Kidney epithelial cell (primary cell): ENCODE data around the gene HOXC9. TPM values are rescaled to one million over a fixed set of nuclear protein-coding genes. Genes with fewer than 3 reads are reported as not detected.

Experiments used
- DNase-seq: peaks from one replicate; pipeline ENCODE4 v3.0.0-alpha.2; 2010; ENCODE audit warnings: low read depth
- H3K27me3 ChIP-seq: 2 replicates; pipeline ENCODE4 v1.6.0; 2011; ENCODE audit warnings: low read length; ENCODE audit not compliant: control insufficient read depth, insufficient read depth
- H3K36me3 ChIP-seq: 2 replicates; pipeline ENCODE4 v1.5.1; 2011; ENCODE audit warnings: low read length; ENCODE audit not compliant: control insufficient read depth, insufficient read depth
- H3K4me3 ChIP-seq: 2 replicates; pipeline ENCODE4 v1.5.1; 2011; ENCODE audit warnings: low read depth, mild to moderate bottlenecking, control low read depth, low read length
- total RNA-seq: library from RNA; depleted of rRNA; stranded (reverse); fragments of >200 nt; gene quantifications from 2 replicates; pipeline ENCODE4 v1.2.3, GENCODE V29; 2015
- TF ChIP-seq, protein P1 (sequence below): IDR thresholded peaks from 2 replicates; pipeline ENCODE4 v1.5.1; 2011; ENCODE audit warnings: mild to moderate bottlenecking, moderate library complexity, low read length, control low read depth, inconsistent platforms; ENCODE audit not compliant: insufficient read depth, poor library complexity, severe bottlenecking

The HOXC9 gene
- total RNA-seq, 1 donor from 2014 or later: 12.3 TPM

DNA sequence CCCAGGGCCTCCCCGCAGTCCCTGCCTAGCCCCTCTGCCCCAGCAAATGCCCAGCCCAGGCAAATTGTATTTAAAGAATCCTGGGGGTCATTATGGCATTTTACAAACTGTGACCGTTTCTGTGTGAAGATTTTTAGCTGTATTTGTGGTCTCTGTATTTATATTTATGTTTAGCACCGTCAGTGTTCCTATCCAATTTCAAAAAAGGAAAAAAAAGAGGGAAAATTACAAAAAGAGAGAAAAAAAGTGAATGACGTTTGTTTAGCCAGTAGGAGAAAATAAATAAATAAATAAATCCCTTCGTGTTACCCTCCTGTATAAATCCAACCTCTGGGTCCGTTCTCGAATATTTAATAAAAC is 30.5 kb downstream of the HOXC9 start:
- Histone ChIP-seq H3K36me3 (no peaks in the 10 kb centered on the region), H3K4me3 (no peak overlapping the region), H3K27me3 (peaks cover 27% of the 10 kb centered on the region)
- DNase-seq: no peak
- TF ChIP-seq, protein P1, sequence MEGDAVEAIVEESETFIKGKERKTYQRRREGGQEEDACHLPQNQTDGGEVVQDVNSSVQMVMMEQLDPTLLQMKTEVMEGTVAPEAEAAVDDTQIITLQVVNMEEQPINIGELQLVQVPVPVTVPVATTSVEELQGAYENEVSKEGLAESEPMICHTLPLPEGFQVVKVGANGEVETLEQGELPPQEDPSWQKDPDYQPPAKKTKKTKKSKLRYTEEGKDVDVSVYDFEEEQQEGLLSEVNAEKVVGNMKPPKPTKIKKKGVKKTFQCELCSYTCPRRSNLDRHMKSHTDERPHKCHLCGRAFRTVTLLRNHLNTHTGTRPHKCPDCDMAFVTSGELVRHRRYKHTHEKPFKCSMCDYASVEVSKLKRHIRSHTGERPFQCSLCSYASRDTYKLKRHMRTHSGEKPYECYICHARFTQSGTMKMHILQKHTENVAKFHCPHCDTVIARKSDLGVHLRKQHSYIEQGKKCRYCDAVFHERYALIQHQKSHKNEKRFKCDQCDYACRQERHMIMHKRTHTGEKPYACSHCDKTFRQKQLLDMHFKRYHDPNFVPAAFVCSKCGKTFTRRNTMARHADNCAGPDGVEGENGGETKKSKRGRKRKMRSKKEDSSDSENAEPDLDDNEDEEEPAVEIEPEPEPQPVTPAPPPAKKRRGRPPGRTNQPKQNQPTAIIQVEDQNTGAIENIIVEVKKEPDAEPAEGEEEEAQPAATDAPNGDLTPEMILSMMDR: no peak

DNA sequence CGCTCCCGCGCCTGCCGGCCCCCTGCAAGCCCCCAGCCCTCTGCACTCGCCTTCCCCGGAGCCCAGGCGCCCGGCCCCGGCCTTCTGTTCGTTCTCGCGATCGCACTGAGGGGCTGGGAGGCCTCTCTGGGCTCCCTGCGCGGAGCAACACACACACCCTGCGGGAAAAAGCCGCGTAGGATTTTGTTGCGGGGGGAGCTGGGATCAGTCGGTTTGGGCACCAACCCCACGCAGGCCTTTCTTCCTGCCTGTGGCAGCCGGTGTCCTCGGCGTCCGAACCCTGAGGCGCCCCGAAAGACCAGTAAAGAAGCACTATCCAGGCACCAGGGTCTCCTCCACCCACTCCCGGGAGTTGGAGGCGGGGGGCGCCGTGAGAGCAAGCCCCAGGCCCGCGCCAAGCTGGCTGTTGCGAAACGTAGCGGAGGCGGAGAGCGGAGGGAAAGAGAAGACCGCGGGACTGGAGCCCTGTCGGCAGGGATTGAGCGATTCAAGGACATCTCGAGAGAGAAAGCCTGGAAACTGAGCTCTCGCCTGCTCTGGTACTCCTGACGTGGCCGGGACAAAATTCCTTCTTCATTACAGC is 31.0 kb downstream of the HOXC9 start:
- Histone ChIP-seq H3K4me3 (no peak overlapping the region), H3K36me3 (no peaks in the 10 kb centered on the region), H3K27me3 (peaks cover 27% of the 10 kb centered on the region)
- DNase-seq: no peak
- TF ChIP-seq, protein P1: no peak

DNA sequence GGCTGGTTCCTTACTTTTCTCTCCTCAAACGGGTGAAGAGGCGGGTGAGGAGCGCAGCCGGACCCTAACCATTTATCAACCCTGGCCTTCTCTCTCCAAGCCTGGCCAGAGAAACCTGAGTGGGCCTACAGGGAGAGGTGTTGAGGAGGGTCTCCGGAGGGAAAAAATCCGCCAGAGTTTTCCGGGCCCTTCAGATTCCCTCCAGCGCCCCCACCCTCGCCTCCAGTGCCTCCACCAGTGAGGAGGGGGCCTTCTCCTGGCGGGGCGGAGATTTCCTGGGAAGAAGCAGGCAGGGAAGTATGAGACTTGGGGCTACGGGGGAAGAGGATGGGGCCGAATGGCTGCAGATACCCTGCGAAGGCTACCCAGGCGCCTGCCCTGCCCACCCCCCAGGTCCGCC is 31.5 kb downstream of the HOXC9 start:
- TF ChIP-seq, protein P1: no peak
- no peak for DNase-seq
- H3K36me3 ChIP-seq: no peaks in the 10 kb centered on the region
- no peak overlapping the region for H3K4me3 ChIP-seq
- H3K27me3 ChIP-seq: peaks cover 27% of the 10 kb centered on the region

DNA sequence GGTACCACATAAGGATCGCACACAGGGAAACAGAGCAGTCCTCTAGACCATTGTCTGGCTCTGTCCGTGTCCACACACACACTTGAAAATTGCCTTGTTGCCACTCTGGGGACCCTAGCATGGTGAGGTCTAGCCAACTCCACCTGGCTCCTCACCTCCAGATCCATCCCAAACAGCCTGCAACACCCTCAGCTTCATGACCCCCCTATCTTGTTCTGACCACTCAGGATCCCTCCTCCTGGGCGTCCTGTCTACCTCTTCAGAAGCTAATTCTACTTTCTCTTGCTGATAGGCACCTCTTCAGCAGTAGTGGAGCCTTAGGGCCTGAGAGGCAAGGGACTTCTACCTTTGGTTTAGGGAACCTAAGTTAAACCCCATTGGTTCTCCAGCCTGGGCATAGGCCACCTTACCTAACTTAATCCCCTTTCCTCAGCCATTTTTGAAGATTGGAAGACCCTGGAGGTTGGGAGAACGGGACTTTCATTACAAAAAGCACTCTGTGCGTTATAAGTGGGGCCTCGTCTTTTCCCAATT is 32.2 kb downstream of the HOXC9 start:
- H3K36me3 ChIP-seq: no peaks in the 10 kb centered on the region
- H3K27me3 ChIP-seq: peaks cover 27% of the 10 kb centered on the region
- no peak for DNase-seq
- TF ChIP-seq, protein P1: no peak
- no peak overlapping the region for H3K4me3 ChIP-seq

DNA sequence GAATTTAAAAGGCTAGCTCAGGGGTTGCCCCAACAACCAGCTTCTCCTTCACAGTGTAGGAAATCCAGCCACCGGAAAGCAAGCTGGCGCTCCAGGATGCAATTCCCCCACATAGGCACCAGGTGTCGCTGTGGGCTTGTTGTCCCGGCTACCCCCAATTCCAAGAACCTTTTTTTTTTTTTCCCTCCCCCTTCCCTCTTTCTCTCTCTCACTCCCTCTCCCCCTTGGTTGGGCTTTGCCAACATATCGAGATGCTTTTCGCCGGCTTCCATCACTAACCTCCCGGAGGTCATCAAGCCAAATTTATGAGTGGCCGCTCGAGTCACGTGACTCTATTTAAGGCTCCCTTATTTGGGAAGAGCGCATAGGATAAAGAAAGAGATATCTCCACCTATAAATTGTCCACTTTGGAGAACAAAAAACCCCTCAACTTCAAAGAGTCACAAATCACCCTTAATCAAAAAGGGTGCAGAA is 32.7 kb downstream of the HOXC9 start, which contains the start of gene HOXC5:
Gene HOXC5 (plus strand): TSS at position 424 of the 474 bp plus-strand sequence. CDS start 73 bp downstream, outside the sequence.
- peak within 1 kb of the TSS; percentile 27 for H3K4me3 ChIP-seq
- TF ChIP-seq, protein P1: peak; percentile 97
- peaks cover 27% of the 10 kb centered on the region for H3K27me3 ChIP-seq
- no peak for DNase-seq
- H3K36me3 ChIP-seq: no peaks in the 10 kb centered on the region
